Activated CD4-positive, alpha-beta T cell treated with anti-CD3 and anti-CD28 coated beads, Interleukin-2, amount 10 ng/mL, durations not matched to agents 7 days and 5 days (primary cell): Measurements from ENCODE around the gene PLXDC1. TPM values are rescaled to one million over a fixed set of nuclear protein-coding genes. Genes with fewer than 3 reads are reported as not detected.
"Not testable (repeated sequence)": the region's sequence is repeated elsewhere in the genome, so short reads cannot be mapped to it uniquely, and the experiment has no call there.

Experiments used
- CTCF ChIA-PET: fragments of 350-600 bp; sonication (Branson Sonifier 250); formaldehyde crosslinking; loops from one replicate; lab custom pipeline; 2021; ENCODE audit warnings: antibody characterized with exemption; lab: Charles Lee
- POLR2A ChIA-PET: fragments of 350-600 bp; sonication (Branson Sonifier 250); formaldehyde crosslinking; loops from one replicate; lab custom pipeline; 2021; ENCODE audit warnings: antibody characterized with exemption; lab: Charles Lee
- DNase-seq: peaks from one replicate; pipeline ENCODE4 v3.0.0-alpha.2; 2020
- H3K27ac Mint-ChIP-seq: one replicate; pipeline ENCODE4 v1.8.0; 2021; ENCODE audit warnings: mild to moderate bottlenecking, moderate library complexity, mixed read lengths
- H3K27me3 Mint-ChIP-seq: one replicate; pipeline ENCODE4 v1.8.0; 2021; ENCODE audit warnings: mixed read lengths
- H3K36me3 Mint-ChIP-seq: one replicate; pipeline ENCODE4 v1.8.0; 2021; ENCODE audit warnings: low read depth, mixed read lengths
- H3K4me1 Mint-ChIP-seq: one replicate; pipeline ENCODE4 v1.8.0; 2021; ENCODE audit warnings: mixed read lengths
- H3K4me3 Mint-ChIP-seq: one replicate; pipeline ENCODE4 v1.8.0; 2021; ENCODE audit warnings: mild to moderate bottlenecking, moderate library complexity, mixed read lengths
- H3K9me3 Mint-ChIP-seq: one replicate; pipeline ENCODE4 v1.8.0; 2021; ENCODE audit warnings: mixed read lengths
- total RNA-seq, 2 experiments: library from RNA; stranded (reverse); gene quantifications; one replicate each; pipeline ENCODE4 v1.2.3, GENCODE V29; 2021

Gene PLXDC1
- total RNA-seq, 2 experiments from 2014 or later: 6.0 to 6.3 TPM

- Mint-ChIP-seq H3K9me3 (no peaks in the 10 kb centered on the region), H3K36me3 (no peaks in the 10 kb centered on the region), H3K4me3 (no peak overlapping the region), H3K27ac (no peak overlapping the region), H3K4me1 (peaks cover 16% of the 10 kb centered on the region), H3K27me3 (no peaks in the 10 kb centered on the region)
- POLR2A ChIA-PET: no interaction called here
- no peak for DNase-seq
- CTCF ChIA-PET: interaction anchor here (1.2 to 1.5 kb wide), 3 partner anchors 8 to 90 kb away, joined by 3 to 4 read pairs (median 3); no protein-coding TSS in a partner anchor
These were observed 88.4 kb downstream of the PLXDC1 start for GRCh38 chr17:39062846-39063680.

- peak overlapping the region; percentile 66 for H3K27ac Mint-ChIP-seq
- no peak for DNase-seq
- peaks cover 31% of the 10 kb centered on the region for H3K4me1 Mint-ChIP-seq
- H3K4me3 Mint-ChIP-seq: no peak overlapping the region
- ChIA-PET POLR2A (no interaction called here), CTCF (interaction anchor here (0.9 to 1.0 kb wide), 2 partner anchors 11 to 95 kb away, joined by 3 to 4 read pairs; no protein-coding TSS in a partner anchor)
- H3K9me3 Mint-ChIP-seq: no peaks in the 10 kb centered on the region
- H3K36me3 Mint-ChIP-seq: no peaks in the 10 kb centered on the region
- H3K27me3 Mint-ChIP-seq: peaks cover 5% of the 10 kb centered on the region
These were observed 92.9 kb downstream of the PLXDC1 start for GRCh38 chr17:39058524-39058923.

- POLR2A ChIA-PET: no interaction called here
- CTCF ChIA-PET: interaction anchor here (0.9 to 1.2 kb wide), 4 partner anchors 11 to 190 kb away, joined by 3 to 4 read pairs (median 4); no protein-coding TSS in a partner anchor
- Mint-ChIP-seq H3K36me3 (no peaks in the 10 kb centered on the region), H3K27ac (peak overlapping the region; percentile 88), H3K9me3 (no peaks in the 10 kb centered on the region), H3K27me3 (peaks cover 10% of the 10 kb centered on the region), H3K4me1 (peaks cover 23% of the 10 kb centered on the region), H3K4me3 (peak overlapping the region; percentile 72)
- DNase-seq: no peak
These were observed 93.7 kb downstream of the PLXDC1 start for GRCh38 chr17:39057701-39058206.

GRCh38 chr17:39054111-39054645 is 97.3 kb downstream of the PLXDC1 start:
- CTCF ChIA-PET: interaction anchor here (1.0 to 1.7 kb wide), 2 partner anchors 10 to 48 kb away, joined by 4 read pairs; no protein-coding TSS in a partner anchor

GRCh38 chr17:39052423-39052822 is 99.0 kb downstream of the PLXDC1 start:
- H3K36me3 Mint-ChIP-seq, H3K27ac Mint-ChIP-seq, DNase-seq, POLR2A ChIA-PET, CTCF ChIA-PET, H3K9me3 Mint-ChIP-seq, H3K4me3 Mint-ChIP-seq: not testable (repeated sequence)
- Mint-ChIP-seq H3K4me1 (peaks cover 15% of the 10 kb centered on the region), H3K27me3 (peaks cover 20% of the 10 kb centered on the region)

More at GRCh38 chr17:39054111-39054645, 97.3 kb downstream of the PLXDC1 start:
- POLR2A ChIA-PET: no interaction called here
- no peaks in the 10 kb centered on the region for H3K36me3 Mint-ChIP-seq
- H3K9me3 Mint-ChIP-seq: no peaks in the 10 kb centered on the region
- no peak for DNase-seq
- no peak overlapping the region for H3K4me3 Mint-ChIP-seq
- no peak overlapping the region for H3K27ac Mint-ChIP-seq
- peaks cover 20% of the 10 kb centered on the region for H3K27me3 Mint-ChIP-seq
- H3K4me1 Mint-ChIP-seq: peaks cover 23% of the 10 kb centered on the region

- peaks cover 20% of the 10 kb centered on the region for H3K27me3 Mint-ChIP-seq
- peaks cover 17% of the 10 kb centered on the region for H3K9me3 Mint-ChIP-seq
- ChIA-PET CTCF (no interaction called here), POLR2A (no interaction called here)
- peaks cover 14% of the 10 kb centered on the region for H3K36me3 Mint-ChIP-seq
- no peak for DNase-seq
- H3K4me1 Mint-ChIP-seq: peaks cover 4% of the 10 kb centered on the region
- H3K4me3 Mint-ChIP-seq: no peak overlapping the region
- H3K27ac Mint-ChIP-seq: no peak overlapping the region
These were observed 100.3 kb downstream of the PLXDC1 start for GRCh38 chr17:39051001-39051585.

- Mint-ChIP-seq H3K36me3 (peaks cover 19% of the 10 kb centered on the region), H3K4me3 (no peak overlapping the region), H3K27me3 (peaks cover 14% of the 10 kb centered on the region), H3K27ac (peak overlapping the region; percentile 57), H3K9me3 (peaks cover 24% of the 10 kb centered on the region), H3K4me1 (peaks cover 2% of the 10 kb centered on the region)
- DNase-seq: no peak
- POLR2A ChIA-PET: no interaction called here
- CTCF ChIA-PET: interaction anchor here (1.0 to 1.6 kb wide), 2 partner anchors 10 to 12 kb away, joined by 4 to 5 read pairs; no protein-coding TSS in a partner anchor
These were observed 105.3 kb downstream of the PLXDC1 start for GRCh38 chr17:39045948-39046679.

- Mint-ChIP-seq H3K36me3 (no peaks in the 10 kb centered on the region), H3K27me3 (peaks cover 24% of the 10 kb centered on the region), H3K9me3 (no peaks in the 10 kb centered on the region), H3K4me3 (no peak overlapping the region), H3K4me1 (no peaks in the 10 kb centered on the region), H3K27ac (no peak overlapping the region)
- ChIA-PET CTCF (no interaction called here), POLR2A (no interaction called here)
- no peak for DNase-seq
These were observed 115.4 kb downstream of the PLXDC1 start for GRCh38 chr17:39036009-39036408.

- CTCF ChIA-PET, H3K36me3 Mint-ChIP-seq, POLR2A ChIA-PET, H3K9me3 Mint-ChIP-seq, H3K27ac Mint-ChIP-seq, H3K4me3 Mint-ChIP-seq, DNase-seq, H3K4me1 Mint-ChIP-seq: not testable (repeated sequence)
- peaks cover 21% of the 10 kb centered on the region for H3K27me3 Mint-ChIP-seq
These were observed 115.9 kb downstream of the PLXDC1 start for GRCh38 chr17:39035578-39035977.

- no peak for DNase-seq
- Mint-ChIP-seq H3K27ac (no peak overlapping the region), H3K4me3 (no peak overlapping the region), H3K27me3 (peaks cover 28% of the 10 kb centered on the region), H3K4me1 (peaks cover 7% of the 10 kb centered on the region), H3K9me3 (no peaks in the 10 kb centered on the region), H3K36me3 (no peaks in the 10 kb centered on the region)
- ChIA-PET POLR2A (interaction anchor here (0.6 kb wide), 3 partner anchors 47 to 294 kb away, joined by 3 to 4 read pairs (median 4); no protein-coding TSS in a partner anchor), CTCF (interaction anchor here (1.3 to 1.8 kb wide), 5 partner anchors 9 to 46 kb away, joined by 3 to 6 read pairs (median 4); no protein-coding TSS in a partner anchor)
These were observed 122.7 kb downstream of the PLXDC1 start for GRCh38 chr17:39028690-39029089.

GRCh38 chr17:39027455-39028035 is 123.9 kb downstream of the PLXDC1 start:
- no peaks in the 10 kb centered on the region for H3K36me3 Mint-ChIP-seq
- H3K27ac Mint-ChIP-seq: no peak overlapping the region
- H3K27me3 Mint-ChIP-seq: peaks cover 20% of the 10 kb centered on the region
- ChIA-PET POLR2A (no interaction called here), CTCF (interaction anchor here (1.7 kb wide), 1 partner anchor 10 kb away, joined by 3 read pairs; no protein-coding TSS in a partner anchor)
- H3K9me3 Mint-ChIP-seq: no peaks in the 10 kb centered on the region
- H3K4me1 Mint-ChIP-seq: peaks cover 7% of the 10 kb centered on the region
- DNase-seq: no peak
- H3K4me3 Mint-ChIP-seq: no peak overlapping the region
